ENCODE data around the gene COX19. TPM values are rescaled to one million over a fixed set of nuclear protein-coding genes. Genes with fewer than 3 reads are reported as not detected.

The COX19 gene
- total and polyA plus RNA-seq, 2 of the 13 experiments (the other 11 are each of a cell fraction or from before 2014, with no cell fraction given): 11.5 to 21.7 TPM

DNA sequence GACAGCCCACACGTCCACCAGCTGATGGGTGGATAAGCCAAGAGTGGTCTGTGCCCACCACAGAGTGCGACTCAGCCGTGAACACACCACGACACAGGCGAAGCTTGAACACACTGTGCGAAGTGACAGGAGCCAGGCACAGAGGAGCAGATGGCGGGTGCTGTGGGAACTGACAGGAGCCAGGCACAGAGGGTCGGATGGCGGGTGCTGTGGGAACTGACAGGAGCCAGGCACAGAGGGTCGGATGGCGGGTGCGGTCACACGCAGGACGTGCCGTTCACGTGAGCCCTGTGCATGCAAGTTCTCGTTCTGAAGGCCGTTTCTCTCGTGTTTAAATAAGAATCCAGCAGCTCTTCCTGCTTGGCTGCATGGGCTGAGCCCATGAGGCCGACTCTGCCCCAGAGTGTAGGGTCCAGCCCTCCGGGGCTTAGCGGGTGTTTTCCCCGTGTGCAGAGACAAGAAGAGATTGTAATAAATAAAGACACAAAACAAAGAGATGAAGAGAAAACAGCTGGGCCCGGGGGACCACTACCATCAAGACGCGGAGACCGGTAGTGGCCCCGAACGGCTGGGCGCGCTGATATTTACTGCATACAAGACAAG, 15.0 kb downstream of the COX19 start (continued):
- TF ChIP-seq, protein P1, sequence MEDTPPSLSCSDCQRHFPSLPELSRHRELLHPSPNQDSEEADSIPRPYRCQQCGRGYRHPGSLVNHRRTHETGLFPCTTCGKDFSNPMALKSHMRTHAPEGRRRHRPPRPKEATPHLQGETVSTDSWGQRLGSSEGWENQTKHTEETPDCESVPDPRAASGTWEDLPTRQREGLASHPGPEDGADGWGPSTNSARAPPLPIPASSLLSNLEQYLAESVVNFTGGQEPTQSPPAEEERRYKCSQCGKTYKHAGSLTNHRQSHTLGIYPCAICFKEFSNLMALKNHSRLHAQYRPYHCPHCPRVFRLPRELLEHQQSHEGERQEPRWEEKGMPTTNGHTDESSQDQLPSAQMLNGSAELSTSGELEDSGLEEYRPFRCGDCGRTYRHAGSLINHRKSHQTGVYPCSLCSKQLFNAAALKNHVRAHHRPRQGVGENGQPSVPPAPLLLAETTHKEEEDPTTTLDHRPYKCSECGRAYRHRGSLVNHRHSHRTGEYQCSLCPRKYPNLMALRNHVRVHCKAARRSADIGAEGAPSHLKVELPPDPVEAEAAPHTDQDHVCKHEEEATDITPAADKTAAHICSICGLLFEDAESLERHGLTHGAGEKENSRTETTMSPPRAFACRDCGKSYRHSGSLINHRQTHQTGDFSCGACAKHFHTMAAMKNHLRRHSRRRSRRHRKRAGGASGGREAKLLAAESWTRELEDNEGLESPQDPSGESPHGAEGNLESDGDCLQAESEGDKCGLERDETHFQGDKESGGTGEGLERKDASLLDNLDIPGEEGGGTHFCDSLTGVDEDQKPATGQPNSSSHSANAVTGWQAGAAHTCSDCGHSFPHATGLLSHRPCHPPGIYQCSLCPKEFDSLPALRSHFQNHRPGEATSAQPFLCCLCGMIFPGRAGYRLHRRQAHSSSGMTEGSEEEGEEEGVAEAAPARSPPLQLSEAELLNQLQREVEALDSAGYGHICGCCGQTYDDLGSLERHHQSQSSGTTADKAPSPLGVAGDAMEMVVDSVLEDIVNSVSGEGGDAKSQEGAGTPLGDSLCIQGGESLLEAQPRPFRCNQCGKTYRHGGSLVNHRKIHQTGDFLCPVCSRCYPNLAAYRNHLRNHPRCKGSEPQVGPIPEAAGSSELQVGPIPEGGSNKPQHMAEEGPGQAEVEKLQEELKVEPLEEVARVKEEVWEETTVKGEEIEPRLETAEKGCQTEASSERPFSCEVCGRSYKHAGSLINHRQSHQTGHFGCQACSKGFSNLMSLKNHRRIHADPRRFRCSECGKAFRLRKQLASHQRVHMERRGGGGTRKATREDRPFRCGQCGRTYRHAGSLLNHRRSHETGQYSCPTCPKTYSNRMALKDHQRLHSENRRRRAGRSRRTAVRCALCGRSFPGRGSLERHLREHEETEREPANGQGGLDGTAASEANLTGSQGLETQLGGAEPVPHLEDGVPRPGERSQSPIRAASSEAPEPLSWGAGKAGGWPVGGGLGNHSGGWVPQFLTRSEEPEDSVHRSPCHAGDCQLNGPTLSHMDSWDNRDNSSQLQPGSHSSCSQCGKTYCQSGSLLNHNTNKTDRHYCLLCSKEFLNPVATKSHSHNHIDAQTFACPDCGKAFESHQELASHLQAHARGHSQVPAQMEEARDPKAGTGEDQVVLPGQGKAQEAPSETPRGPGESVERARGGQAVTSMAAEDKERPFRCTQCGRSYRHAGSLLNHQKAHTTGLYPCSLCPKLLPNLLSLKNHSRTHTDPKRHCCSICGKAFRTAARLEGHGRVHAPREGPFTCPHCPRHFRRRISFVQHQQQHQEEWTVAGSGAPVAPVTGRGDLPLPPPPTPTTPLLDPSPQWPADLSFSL (CRISPR knock-in tag; IDR thresholded peaks at IDR 0.05): no peak
- TF ChIP-seq, protein P2, sequence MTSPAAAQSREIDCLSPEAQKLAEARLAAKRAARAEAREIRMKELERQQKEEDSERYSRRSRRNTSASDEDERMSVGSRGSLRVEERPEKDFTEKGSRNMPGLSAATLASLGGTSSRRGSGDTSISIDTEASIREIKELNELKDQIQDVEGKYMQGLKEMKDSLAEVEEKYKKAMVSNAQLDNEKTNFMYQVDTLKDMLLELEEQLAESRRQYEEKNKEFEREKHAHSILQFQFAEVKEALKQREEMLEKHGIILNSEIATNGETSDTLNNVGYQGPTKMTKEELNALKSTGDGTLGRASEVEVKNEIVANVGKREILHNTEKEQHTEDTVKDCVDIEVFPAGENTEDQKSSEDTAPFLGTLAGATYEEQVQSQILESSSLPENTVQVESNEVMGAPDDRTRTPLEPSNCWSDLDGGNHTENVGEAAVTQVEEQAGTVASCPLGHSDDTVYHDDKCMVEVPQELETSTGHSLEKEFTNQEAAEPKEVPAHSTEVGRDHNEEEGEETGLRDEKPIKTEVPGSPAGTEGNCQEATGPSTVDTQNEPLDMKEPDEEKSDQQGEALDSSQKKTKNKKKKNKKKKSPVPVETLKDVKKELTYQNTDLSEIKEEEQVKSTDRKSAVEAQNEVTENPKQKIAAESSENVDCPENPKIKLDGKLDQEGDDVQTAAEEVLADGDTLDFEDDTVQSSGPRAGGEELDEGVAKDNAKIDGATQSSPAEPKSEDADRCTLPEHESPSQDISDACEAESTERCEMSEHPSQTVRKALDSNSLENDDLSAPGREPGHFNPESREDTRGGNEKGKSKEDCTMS (CRISPR knock-in tag; conservative IDR thresholded peaks at IDR 0.05): no peak
- TF ChIP-seq, protein P3, sequence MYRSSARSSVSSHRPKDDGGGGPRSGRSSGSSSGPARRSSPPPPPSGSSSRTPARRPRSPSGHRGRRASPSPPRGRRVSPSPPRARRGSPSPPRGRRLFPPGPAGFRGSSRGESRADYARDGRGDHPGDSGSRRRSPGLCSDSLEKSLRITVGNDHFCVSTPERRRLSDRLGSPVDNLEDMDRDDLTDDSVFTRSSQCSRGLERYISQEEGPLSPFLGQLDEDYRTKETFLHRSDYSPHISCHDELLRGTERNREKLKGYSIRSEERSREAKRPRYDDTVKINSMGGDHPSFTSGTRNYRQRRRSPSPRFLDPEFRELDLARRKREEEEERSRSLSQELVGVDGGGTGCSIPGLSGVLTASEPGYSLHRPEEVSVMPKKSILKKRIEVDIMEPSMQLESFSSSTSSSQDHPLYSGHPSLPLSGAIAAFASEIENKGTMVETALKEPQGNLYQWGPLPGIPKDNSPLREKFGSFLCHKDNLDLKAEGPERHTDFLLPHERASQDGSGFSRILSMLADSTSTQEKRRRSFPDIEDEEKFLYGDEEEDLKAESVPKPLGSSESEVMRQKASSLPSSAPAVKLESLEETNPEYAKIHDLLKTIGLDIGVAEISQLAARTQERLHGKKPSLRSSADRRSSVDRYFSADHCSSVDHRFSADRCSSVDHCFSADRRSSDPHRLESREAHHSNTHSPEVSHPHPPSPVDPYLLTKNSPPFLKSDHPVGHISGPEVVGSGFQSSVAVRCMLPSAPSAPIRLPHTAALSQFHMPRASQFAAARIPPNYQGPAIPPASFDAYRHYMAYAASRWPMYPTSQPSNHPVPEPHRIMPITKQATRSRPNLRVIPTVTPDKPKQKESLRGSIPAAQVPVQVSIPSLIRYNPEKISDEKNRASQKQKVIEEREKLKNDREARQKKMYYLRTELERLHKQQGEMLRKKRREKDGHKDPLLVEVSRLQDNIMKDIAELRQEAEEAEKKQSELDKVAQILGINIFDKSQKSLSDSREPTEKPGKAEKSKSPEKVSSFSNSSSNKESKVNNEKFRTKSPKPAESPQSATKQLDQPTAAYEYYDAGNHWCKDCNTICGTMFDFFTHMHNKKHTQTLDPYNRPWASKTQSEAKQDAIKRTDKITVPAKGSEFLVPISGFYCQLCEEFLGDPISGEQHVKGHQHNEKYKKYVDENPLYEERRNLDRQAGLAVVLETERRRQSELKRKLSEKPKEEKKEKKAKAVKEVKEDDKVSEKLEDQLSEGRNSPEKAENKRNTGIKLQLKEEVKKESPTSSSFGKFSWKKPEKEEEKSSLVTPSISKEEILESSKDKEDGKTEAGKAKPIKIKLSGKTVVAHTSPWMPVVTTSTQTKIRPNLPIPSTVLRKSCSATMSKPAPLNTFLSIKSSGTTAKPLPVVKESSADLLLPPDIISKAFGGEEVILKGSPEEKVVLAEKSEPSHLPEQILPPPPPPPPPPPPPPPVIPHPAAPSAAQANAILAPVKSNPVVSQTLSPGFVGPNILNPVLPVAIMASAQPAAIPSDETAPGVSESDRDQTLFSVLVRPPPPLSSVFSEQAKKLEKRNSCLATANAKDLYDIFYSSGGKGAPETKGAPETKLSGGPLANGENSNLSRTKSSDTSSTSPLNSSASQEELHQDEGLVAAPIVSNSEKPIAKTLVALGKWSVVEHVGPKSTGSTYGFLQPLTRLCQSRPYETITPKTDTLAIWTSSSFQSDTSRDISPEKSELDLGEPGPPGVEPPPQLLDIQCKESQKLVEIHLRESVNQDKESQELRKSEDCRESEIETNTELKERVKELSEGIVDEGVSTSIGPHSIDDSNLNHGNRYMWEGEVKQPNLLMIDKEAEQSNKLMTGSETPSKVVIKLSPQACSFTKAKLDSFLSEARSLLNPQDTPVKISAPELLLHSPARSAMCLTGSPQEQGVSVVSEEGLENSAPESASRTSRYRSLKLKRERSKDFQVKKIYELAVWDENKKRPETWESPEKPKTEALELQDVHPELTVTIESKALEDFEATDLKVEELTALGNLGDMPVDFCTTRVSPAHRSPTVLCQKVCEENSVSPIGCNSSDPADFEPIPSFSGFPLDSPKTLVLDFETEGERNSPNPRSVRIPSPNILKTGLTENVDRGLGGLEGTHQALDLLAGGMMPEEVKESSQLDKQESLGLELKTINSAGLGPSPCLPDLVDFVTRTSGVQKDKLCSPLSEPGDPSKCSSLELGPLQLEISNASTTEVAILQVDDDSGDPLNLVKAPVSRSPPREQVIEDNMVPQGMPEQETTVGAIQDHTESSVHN (CRISPR knock-in tag; IDR thresholded peaks at IDR 0.05): no peak
- TF ChIP-seq GPN1 (CRISPR knock-in tag; IDR thresholded peaks at IDR 0.05; ENCODE audit: borderline replicate concordance): no peak
- TF ChIP-seq, protein P4, sequence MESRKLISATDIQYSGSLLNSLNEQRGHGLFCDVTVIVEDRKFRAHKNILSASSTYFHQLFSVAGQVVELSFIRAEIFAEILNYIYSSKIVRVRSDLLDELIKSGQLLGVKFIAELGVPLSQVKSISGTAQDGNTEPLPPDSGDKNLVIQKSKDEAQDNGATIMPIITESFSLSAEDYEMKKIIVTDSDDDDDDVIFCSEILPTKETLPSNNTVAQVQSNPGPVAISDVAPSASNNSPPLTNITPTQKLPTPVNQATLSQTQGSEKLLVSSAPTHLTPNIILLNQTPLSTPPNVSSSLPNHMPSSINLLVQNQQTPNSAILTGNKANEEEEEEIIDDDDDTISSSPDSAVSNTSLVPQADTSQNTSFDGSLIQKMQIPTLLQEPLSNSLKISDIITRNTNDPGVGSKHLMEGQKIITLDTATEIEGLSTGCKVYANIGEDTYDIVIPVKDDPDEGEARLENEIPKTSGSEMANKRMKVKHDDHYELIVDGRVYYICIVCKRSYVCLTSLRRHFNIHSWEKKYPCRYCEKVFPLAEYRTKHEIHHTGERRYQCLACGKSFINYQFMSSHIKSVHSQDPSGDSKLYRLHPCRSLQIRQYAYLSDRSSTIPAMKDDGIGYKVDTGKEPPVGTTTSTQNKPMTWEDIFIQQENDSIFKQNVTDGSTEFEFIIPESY (CRISPR knock-in tag; IDR thresholded peaks at IDR 0.05): no peak; the same call in none of the 2 replicates
